ENCODE measurements around the gene DUOXA1.

DNA sequence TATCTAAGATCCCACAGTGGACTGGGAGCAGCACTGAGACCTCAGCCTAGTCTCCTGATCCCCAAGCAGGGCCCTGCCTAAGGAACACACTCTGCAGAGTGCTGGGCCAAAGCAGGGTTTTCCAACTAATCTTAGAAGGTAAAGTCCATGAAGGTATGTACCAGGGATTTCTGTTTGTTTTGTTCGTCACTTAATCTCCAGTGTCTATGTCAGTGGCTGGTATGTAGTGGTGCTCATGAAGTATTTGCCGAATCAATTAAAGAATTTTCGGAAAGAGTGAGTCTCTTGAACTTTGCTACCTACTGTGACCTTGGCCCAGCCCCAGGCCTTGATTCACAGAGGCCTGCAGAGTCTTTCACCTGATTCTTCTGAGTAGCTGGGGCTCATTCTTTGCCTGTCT is 1.8 kb upstream of the DUOXA1 start:
- TF ChIP-seq, protein P1, sequence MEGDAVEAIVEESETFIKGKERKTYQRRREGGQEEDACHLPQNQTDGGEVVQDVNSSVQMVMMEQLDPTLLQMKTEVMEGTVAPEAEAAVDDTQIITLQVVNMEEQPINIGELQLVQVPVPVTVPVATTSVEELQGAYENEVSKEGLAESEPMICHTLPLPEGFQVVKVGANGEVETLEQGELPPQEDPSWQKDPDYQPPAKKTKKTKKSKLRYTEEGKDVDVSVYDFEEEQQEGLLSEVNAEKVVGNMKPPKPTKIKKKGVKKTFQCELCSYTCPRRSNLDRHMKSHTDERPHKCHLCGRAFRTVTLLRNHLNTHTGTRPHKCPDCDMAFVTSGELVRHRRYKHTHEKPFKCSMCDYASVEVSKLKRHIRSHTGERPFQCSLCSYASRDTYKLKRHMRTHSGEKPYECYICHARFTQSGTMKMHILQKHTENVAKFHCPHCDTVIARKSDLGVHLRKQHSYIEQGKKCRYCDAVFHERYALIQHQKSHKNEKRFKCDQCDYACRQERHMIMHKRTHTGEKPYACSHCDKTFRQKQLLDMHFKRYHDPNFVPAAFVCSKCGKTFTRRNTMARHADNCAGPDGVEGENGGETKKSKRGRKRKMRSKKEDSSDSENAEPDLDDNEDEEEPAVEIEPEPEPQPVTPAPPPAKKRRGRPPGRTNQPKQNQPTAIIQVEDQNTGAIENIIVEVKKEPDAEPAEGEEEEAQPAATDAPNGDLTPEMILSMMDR (conservative IDR thresholded peaks at IDR 0.05 in 1 of 2, IDR thresholded peaks at IDR 0.05 in 1 of 2; ENCODE audit: low read depth in 1 of 2, low read length in 2 of 2): no peak
- TF ChIP-seq EZH2 (IDR thresholded peaks at IDR 0.05; ENCODE audit: low read length, missing control alignments): no peak
